GM19193 (cell line): ENCODE measurements around the gene ACSF3.

Experiments
- POLR2A ChIP-seq: IDR thresholded peaks from 4 replicates; pipeline ENCODE4 v1.6.1; 2011; ENCODE audit not compliant: insufficient read depth, insufficient read length; ENCODE audit errors: extremely low read depth

Gene ACSF3

DNA sequence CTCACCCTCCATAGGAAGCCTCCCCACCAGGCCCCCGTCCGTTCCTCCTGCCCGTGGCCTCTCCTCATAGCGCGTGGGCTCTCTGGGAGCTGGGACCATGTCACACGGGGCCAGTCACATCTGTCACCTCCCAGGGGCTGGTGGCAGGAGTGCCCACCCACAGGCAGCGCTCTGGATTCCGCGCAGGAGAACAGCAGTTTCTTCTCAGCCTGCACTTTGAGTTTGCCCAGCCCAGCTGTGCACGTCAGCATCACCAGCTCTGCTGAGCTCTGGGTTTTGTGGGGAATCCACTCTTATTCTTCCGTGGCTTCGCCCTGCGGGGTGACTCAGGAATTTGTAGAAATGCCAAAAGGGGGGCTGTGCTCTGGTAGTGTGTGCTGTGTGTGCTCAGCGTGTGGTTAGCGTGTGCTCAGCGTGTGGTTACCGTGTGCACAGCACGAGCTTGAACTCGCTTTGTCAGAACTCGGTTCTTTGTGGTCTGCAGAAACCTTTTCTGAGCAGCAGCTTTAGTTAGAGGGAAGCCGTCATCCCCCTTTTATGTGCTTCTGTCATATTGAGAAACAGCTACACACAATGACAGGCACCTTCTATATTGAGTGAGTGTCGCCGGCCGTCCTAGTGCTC, 3.2 kb downstream of the ACSF3 start:
- no peak for TF ChIP-seq POLR2A

DNA sequence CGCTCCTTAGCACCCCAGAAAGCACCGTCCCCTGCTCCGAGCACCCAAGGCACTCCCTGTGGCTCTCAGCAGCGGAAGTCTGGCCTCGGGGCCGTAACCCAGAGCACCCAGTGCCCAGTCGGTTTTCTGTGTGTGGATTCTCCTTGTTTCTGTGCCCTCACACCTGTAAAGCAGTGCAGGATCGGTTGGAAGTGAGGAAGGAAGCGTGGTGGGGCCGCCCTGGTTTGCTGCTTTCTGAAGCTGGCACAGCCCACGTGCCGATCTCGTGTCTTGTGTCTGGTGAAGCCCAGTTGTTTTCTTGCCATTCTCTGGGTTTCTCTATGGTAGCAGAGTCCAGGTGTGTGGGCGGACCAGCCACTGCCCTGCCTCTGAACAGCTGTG, 3.7 kb downstream of the ACSF3 start:
- TF ChIP-seq POLR2A, result no peak

DNA sequence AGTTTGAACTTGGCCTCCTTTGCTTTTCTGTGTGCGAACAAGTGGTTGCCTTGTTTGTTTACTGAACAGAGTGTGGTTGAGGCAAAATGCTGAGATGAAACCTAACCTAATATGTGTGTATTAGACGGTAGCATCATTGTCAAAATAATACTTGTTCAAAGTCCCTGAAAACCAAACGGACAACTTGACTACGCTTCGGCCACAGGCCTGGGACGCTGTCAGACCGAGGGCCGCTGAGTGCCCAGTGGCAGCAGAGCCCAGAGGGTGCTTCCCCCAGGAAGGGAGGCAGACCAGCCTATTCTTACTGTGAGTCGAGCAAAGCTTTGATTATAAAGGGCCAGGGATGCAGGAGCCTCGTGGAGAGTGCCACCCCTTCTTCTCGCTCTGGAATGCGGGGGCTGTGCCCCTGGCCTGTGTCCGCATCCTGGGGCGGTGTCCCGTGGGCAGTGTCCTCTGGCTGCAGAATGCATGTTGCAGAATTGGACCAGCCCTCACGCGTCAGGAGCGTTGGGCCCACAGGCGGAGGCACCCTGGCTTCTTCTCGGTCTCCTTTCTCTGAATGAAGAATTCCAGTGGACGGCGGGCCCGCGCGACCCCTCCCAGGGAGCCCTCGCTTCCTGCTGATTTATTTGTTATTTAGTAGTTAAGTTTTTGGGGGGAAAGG, 5.2 kb downstream of the ACSF3 start:
- no peak for TF ChIP-seq POLR2A

DNA sequence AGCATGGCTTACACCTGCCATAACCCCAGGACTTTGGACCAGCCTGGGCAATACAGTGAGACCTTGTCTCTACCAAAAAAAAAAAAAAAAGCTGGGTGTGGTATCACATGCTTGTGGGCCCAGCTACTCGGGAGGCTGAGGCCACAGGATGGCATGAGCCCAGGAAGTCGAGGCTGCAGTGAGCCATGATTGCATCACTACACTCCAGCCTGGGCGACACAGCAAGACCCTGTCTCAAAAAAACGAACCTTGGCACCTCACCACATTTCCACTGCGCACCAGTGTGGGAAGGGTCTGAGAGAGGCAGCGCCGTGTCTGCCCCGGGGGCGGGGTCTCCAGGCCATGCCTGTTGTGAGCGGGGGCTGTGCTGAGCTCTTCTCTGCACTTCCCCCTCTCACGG, 6.3 kb downstream of the ACSF3 start:
- no peak for TF ChIP-seq POLR2A

DNA sequence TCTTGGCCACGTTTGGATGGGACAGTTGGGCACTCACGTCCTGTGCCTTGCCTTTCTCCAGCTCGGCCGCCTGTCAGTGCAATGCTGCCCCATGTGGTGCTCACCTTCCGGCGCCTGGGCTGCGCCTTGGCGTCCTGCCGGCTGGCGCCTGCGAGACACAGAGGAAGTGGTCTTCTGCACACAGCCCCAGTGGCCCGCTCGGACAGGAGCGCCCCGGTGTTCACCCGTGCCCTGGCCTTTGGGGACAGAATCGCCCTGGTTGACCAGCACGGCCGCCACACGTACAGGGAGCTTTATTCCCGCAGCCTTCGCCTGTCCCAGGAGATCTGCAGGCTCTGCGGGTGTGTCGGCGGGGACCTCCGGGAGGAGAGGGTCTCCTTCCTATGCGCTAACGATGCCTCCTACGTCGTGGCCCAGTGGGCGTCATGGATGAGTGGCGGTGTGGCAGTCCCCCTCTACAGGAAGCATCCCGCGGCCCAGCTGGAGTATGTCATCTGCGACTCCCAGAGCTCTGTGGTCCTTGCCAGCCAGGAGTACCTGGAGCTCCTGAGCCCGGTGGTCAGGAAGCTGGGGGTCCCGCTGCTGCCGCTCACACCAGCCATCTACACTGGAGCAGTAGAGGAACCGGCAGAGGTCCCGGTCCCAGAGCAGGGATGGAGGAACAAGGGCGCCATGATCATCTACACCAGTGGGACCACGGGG, 7.1 kb downstream of the ACSF3 start:
- TF ChIP-seq POLR2A, result no peak

DNA sequence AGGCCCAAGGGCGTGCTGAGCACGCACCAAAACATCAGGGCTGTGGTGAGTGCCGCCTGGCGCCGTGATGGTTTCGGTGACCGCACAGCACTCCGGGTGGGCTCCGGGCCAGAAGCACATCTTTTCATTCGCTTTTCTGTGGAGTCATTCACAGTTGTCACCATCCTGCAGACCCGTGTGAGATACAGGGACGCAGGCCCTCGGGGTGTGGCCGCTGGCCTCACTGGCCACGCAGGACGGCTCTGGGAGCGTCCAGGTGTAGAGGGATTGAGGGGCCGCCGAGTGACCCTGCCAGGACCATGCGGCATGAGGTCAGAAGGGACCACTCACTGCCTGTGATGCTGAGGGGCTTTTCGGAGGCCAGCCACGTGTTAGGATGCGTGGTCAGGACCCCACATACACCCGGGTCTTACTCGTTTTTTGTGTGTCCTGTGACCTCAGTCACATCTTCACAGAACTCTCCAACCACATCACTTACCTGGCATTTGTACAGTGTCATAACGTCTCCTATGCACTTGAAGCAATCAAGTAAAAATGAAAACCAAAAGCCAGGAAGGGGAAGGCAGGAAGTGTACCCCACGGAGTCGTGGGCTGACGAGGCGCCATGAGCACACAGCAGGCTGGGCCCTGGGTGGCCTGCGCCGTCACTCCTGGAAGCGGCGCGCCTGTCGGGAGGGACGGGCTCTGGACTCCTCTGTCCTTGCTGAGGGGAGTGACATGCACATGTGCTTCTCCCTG, 7.8 kb downstream of the ACSF3 start:
- TF ChIP-seq POLR2A, result no peak

DNA sequence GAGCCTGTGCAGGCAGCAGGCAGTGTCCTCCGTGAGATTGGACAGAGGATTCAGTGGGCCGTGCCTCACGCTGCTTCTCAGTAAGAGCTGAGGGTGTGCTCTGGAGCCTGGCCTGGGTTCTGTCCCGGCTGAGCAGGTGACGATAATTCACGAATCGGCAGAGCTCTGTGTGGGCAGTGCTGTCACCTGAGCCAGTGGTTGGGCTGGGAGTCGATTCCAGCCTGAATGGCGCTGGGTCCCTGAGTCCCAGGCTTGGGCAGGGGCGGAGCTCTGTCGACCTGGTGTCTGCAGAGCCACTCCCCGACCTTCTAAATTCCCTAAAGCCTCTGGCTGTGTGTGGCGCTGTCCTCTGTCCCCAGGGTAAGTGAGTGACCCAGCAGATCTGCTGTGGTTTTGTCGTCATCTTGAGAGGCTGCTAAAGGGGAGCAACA, 8.4 kb downstream of the ACSF3 start:
- no peak for TF ChIP-seq POLR2A

DNA sequence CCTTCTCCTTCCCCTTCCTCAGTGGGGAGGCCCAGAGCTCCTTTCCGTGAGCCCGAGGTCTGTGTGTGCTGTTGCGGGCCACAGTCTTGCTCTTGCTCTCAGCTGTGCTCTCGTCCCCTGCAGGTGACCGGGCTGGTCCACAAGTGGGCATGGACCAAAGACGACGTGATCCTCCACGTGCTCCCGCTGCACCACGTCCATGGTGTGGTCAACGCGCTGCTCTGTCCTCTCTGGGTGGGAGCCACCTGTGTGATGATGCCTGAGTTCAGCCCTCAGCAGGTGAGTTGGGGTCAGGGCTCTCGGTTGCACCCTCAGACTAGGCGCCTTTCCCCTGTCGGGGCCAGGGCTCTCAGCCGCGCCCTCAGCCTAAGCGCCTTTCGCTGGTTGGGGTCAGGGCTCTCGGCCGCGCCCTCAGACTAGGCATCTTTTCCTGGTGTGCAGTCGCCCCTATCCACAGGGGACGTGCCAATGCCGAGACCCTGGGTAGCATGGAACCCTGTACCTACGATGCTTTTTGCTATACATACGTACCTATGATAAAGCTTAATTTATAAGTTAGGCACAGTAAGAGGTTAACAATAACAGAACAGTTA, 8.9 kb downstream of the ACSF3 start:
- no peak for TF ChIP-seq POLR2A

DNA sequence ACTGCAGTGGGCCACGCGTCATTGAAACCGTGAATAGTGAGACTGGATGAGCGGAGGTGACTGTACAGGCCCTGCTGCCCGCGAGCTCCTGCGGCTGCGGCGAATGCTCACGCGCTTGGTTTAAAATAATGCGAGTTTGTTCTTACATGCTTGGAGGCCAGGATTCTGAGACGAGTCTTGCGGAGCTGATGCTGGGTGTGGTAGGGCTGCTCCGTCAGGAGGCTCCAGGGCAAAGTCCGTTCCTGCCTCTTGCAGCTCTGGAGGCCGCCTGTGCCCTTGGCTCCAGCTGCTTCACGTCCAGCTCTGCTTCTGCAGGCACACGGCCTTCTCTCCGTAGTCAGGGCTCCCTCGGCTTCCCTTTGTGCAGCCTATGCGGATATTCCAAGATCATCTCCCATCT, 9.5 kb downstream of the ACSF3 start:
- no peak for TF ChIP-seq POLR2A

DNA sequence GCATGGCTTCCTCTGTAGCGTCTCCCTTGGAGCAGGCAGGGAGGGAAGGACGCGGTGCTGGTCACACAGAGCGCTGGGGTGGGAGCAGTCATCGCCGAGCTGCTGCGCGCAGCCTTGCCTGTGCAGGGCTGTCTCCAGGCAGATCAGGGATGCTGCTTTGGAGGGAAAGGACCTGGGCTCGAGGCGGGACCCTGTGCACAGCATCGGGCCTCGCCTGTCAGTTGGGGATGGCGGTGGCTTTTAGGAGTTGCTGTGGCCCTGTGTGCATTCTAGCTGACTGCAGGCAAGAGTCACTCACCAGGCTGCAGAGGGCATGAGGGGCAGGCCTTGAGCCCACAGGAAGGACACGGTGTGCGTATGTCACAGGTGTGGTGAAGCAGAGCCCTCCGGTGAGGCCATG, 10.1 kb downstream of the ACSF3 start:
- TF ChIP-seq POLR2A, result no peak

DNA sequence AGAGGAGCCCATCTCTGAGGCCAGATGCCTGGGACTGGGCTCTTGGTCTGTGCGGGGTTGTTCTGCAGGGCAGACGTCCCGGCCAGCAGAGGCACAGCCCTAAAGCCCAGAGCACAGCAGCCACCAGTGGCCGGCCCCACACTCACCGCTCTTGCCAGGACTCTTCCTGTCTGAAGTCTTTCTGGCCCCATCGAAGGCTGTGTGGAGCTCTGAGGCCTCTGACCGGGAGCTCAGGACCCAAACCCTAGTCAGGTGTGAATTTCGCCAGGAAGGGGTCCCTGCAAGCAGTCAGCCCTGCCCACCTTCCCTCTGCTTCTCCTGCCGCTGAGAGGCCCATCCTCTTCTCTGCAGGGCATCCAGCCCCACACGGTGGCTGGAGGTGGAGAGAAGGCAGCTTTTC, 10.7 kb downstream of the ACSF3 start:
- no peak for TF ChIP-seq POLR2A

DNA sequence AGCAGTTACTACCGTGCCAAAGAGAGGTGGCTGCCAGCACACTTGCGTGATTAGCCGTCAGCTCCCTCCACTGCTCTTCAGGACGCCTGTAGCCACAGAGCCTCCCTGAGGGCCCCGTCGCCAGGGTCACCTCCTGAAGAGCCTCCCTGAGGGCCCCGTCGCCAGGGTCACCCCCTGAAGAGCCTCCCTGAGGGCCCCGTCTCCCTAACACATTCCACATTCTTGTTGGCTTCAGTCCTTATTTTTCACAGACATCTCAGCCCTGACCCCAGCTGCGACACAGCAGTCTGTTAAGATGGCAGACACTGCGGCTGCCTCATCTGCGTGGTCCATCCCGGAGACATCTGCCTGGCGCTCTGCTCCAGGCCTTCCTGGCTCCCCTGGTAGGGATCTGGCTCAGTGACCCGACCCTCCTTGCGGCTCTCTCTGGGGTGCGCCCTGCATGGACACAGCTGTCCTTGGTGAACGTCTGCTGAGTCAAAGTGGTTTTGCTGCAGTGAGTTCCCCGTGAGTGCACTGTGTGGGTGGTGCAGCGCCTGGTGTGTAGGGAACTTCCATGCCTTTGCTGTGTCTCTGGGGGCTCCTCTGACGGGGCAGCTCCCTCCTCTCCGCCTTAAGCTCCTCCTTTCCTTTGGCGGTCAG, 11.4 kb downstream of the ACSF3 start:
- TF ChIP-seq POLR2A, result no peak

DNA sequence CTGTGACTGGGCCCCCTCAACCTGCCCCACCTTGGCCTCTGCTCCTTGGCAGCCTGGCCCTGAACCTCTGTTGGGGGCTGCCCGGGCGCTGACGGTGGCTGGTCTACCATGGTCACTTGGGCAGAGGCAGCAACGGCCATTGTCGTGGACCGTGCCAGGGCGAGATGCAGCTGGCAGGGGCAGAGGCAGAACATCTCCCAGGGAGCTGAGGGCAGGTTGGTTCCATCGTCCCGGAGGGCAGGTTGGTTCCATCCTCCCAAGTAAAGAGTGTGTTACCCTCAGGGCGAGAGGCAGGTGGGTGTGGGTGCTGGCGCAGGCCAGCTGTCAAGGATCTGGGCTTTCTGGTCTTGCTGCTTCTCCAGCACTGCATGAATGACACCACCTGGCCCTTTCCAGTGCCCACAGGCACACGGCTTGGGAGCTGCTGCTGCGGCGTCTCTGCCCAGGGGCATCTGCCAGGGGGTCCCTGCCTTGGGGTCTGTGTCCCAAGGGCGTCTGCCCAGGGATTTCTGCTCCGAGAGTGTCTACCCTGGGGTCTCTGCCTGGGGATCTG, 12.0 kb downstream of the ACSF3 start:
- no peak for TF ChIP-seq POLR2A

DNA sequence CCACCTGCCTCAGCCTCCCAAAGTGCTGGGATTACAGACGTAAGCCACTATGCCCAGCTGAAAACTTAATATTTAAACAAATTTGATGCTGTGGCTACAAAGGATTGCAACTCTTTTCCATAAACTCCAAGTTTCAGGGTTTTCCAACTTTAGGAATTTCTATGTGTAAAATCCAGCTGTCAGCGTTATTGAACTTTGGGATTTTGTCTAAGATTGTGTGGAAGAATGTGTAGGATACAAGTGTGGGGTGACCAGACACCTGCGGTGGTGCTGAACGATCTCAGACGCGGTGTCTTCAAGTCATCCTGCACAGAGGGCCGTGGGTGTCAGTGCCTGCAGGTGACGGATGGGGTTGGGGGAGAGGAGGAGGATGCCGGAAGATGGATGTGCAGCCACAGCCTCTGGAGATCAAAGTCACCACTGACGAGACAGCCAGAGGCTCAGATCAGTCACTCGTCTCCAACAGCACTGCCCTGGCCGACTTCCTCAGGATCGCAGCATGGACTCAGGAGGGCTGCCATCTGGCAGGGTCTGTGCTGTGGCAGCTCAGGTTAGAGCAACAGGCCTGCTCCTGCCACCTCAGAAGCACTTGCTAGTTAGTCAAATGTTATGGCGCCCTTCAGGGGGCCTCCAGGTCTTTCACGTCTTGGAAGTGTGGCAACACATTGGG, 13.0 kb downstream of the ACSF3 start:
- TF ChIP-seq POLR2A, result no peak

DNA sequence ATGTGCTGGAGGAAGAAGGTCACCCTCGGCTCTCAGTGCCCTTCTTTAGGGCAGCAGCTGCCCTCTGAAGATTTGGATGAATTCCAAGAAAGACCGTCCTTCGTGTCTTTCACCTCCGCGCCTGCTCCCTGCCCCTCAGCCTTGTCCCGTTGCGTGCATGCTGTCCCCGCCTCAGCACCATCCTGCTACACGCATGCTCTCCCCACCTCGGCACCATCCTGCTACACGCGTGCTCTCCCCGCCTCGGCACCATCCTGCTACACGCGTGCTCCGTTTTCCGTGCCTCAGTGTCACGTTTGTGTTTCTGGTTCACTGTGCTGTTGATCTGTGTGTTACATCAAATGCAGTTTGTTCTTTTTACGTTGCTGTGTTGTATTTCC, 13.5 kb downstream of the ACSF3 start:
- TF ChIP-seq POLR2A, result no peak

DNA sequence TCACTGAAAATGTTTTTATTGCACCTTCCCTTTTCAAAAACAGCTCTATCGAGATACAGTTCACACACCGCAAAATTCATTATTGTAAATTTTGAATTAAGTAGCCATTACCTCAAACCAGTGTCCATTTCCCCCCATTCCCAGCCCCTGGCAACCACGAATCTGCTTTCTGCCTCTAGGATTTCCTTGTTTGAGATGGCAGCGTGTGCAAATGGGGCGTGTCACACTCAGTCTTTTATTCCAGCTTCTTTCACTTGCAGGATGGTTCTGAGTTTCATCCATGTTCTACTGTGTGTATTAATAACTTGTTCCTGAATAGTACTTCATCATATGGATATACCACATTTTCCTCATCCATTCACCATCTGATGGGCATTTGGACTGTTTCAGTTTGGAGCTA, 14.8 kb downstream of the ACSF3 start:
- no peak for TF ChIP-seq POLR2A
